Endothelial cell of umbilical vein (primary cell): Measurements from ENCODE around the gene RNF217. TPM values are rescaled to one million over a fixed set of nuclear protein-coding genes. Genes with fewer than 3 reads are reported as not detected.

Experiments used
- BruUV-seq: library from RNA; stranded (reverse); fragments of 400-500 nt; replicated peaks from 2 replicates; lab custom pipeline; 2021; lab: Mats Ljungman, UMichigan
- CTCF ChIA-PET: fragments of 300-600, 350-600 bp; sonication (Branson Sonifier 250); formaldehyde crosslinking; loops from one replicate; lab custom pipeline; 2021; ENCODE audit warnings: antibody characterized with exemption, inconsistent platforms; lab: Charles Lee
- POLR2A ChIA-PET: fragments of 300-600, 350-600 bp; sonication (Branson Sonifier 250); formaldehyde crosslinking; loops from one replicate; lab custom pipeline; 2021; ENCODE audit warnings: antibody characterized with exemption, inconsistent platforms; lab: Charles Lee
- DNase-seq: peaks from one replicate; pipeline ENCODE4 v3.0.0-alpha.2; 2011; ENCODE audit warnings: low read depth, low spot score
- FAIRE-seq: peaks from 2 replicates; lab custom pipeline; 2011; peaks lifted over from hg19 to GRCh38; lab: Jason Lieb, UNC
- H2AFZ ChIP-seq: 2 replicates; pipeline ENCODE4 v1.6.0; 2012; ENCODE audit warnings: low read depth, low read length, control low read depth, inconsistent platforms
- H3K27ac ChIP-seq: 2 replicates; pipeline ENCODE4 v1.5.1; 2011; ENCODE audit warnings: low read depth, mild to moderate bottlenecking, control low read depth, low read length, moderate library complexity; ENCODE audit not compliant: insufficient read depth
- H3K27me3 ChIP-seq, 2 experiments: 2 replicates each; pipeline versions ENCODE4 v1.6.0 to v1.6.1; 2011; ENCODE audit warnings: low read length in 2 of 2, mixed read lengths in 1 of 2; ENCODE audit not compliant: control insufficient read depth in 2 of 2, insufficient read depth in 2 of 2
- H3K36me3 ChIP-seq, 2 experiments: 2 replicates in 1 of 2; 3 replicates in 1 of 2; pipeline ENCODE4 v1.5.1; 2011; ENCODE audit warnings: low read length in 2 of 2, mild to moderate bottlenecking in 1 of 2, moderate library complexity in 1 of 2; ENCODE audit not compliant: control insufficient read depth in 2 of 2, insufficient read depth in 2 of 2; ENCODE audit errors: extremely low read depth in 1 of 2
- H3K4me1 ChIP-seq: 3 replicates; pipeline ENCODE4 v1.5.1; 2011; ENCODE audit warnings: mild to moderate bottlenecking, low read length; ENCODE audit not compliant: control insufficient read depth, insufficient read depth; ENCODE audit errors: extremely low read depth
- H3K4me2 ChIP-seq: 2 replicates; pipeline ENCODE4 v1.6.1; 2011; ENCODE audit warnings: low read length, control low read depth, mixed read lengths; ENCODE audit not compliant: insufficient read depth
- H3K4me3 ChIP-seq, 3 experiments: fragments of 200-600 bp in 1 of 3; sonication (generic), shearing (Covaris generic) in 1 of 3; replicated peaks in 1 of 3; 2 replicates each; pipeline ENCODE4 v1.5.1; 2011 to 2016; ENCODE audit warnings: control low read depth in 3 of 3, low read length in 3 of 3, mild to moderate bottlenecking in 2 of 3, inconsistent platforms in 1 of 3, low read depth in 1 of 3, moderate library complexity in 1 of 3; ENCODE audit not compliant: insufficient read depth in 1 of 3
- H3K79me2 ChIP-seq: 2 replicates; pipeline ENCODE4 v1.6.0; 2012; ENCODE audit warnings: low read length, inconsistent platforms; ENCODE audit not compliant: control insufficient read depth, insufficient read depth
- H3K9ac ChIP-seq: replicated peaks from 2 replicates; pipeline ENCODE3; 2011; ENCODE audit warnings: low read length, control low read depth; ENCODE audit not compliant: insufficient read depth; ENCODE audit errors: extremely low read depth
- H3K9me1 ChIP-seq: replicated peaks from 3 replicates; pipeline ENCODE4 v1.6.0; 2011; ENCODE audit warnings: mild to moderate bottlenecking, low read length; ENCODE audit not compliant: control insufficient read depth, insufficient read depth; ENCODE audit errors: extremely low read depth
- H3K9me3 ChIP-seq: replicated peaks from 2 replicates; pipeline ENCODE4 v1.5.1; 2012; ENCODE audit warnings: low read length, inconsistent platforms; ENCODE audit not compliant: control insufficient read depth, insufficient read depth
- H4K20me1 ChIP-seq: replicated peaks from 2 replicates; pipeline ENCODE3; 2011; ENCODE audit warnings: mild to moderate bottlenecking, low read length; ENCODE audit not compliant: control insufficient read depth, insufficient read depth; ENCODE audit errors: extremely low read depth
- EZH2 ChIP-seq: IDR thresholded peaks from 2 replicates; pipeline ENCODE4 v1.6.1; 2012; ENCODE audit warnings: borderline replicate concordance, low read depth, mild to moderate bottlenecking, moderate library complexity, low read length, inconsistent platforms; ENCODE audit not compliant: severe bottlenecking
- FOS ChIP-seq: IDR thresholded peaks from 2 replicates; pipeline ENCODE4 v1.6.1; 2011; ENCODE audit warnings: mild to moderate bottlenecking, low read length, moderate library complexity, borderline replicate concordance; ENCODE audit not compliant: insufficient read depth
- GATA2 ChIP-seq: IDR thresholded peaks from 2 replicates; pipeline ENCODE4 v1.7.0; 2011; ENCODE audit warnings: low read depth, mild to moderate bottlenecking, moderate library complexity, mixed read lengths, low read length; ENCODE audit not compliant: insufficient read length, insufficient read depth
- JUN ChIP-seq: IDR thresholded peaks from 2 replicates; pipeline ENCODE4 v1.6.1; 2011; ENCODE audit warnings: borderline replicate concordance, low read depth; ENCODE audit not compliant: insufficient read length, insufficient read depth
- MYC ChIP-seq: IDR thresholded peaks from one replicate; pipeline ENCODE4 v1.6.1; 2011; ENCODE audit warnings: mild to moderate bottlenecking, low read depth, low read length
- POLR2A ChIP-seq: IDR thresholded peaks from 2 replicates; pipeline ENCODE4 v1.6.1; 2012; ENCODE audit warnings: low read depth, mild to moderate bottlenecking, control low read depth, low read length
- POLR2AphosphoS5 ChIP-seq: IDR thresholded peaks from 2 replicates; pipeline ENCODE4 v1.6.1; 2012; ENCODE audit warnings: low read depth, mild to moderate bottlenecking, control low read depth, low read length, moderate library complexity; ENCODE audit not compliant: insufficient read depth
- dilution Hi-C: fragments of 300-500 bp; cut with MboI; formaldehyde crosslinking; loops from one replicate; pipeline ENCODE4 v1.15.0; 2019; ENCODE audit warnings: low sequenced_read_pairs; ENCODE audit not compliant: extremely low pct_ligation_motif_present
- intact Hi-C: fragments of 100-400 bp; cut with micrococcal nuclease; formaldehyde crosslinking; loops from one replicate; pipeline ENCODE4 v1.10.0; 2022
- polyA plus RNA-seq, 4 experiments: library from polyadenylated mRNA; depleted of rRNA in 3 of 4; stranded (reverse) in 3 of 4; unstranded in 1 of 4; fragments of >200 nt; gene quantifications; 2 replicates each; pipeline versions ENCODE4 v1.2.1 to v1.2.3, GENCODE V29; 2011 to 2012; ENCODE audit warnings: missing spikeins in 1 of 4
- total RNA-seq: library from RNA; stranded (reverse); gene quantifications from 2 replicates; pipeline ENCODE4 v1.2.3, GENCODE V29; 2021
- TF ChIP-seq, protein P1 (sequence below), 2 donors: IDR thresholded peaks; 1 replicate in 1 of 2; 2 replicates in 1 of 2; pipeline ENCODE4 v1.5.1; 2011; ENCODE audit warnings: low read length in 2 of 2, mild to moderate bottlenecking in 2 of 2, moderate library complexity in 2 of 2, control low read depth in 1 of 2, inconsistent platforms in 1 of 2, low read depth in 1 of 2; ENCODE audit not compliant: insufficient read depth in 1 of 2; ENCODE audit errors: extremely low read depth in 1 of 2
- TF ChIP-seq, protein P2 (sequence below): IDR thresholded peaks from 2 replicates; pipeline ENCODE4 v1.6.1; 2011; ENCODE audit not compliant: insufficient read depth, insufficient read length

RNF217 gene
- total and polyA plus RNA-seq, 2 donors (not counting 3 experiments of a cell fraction or from before 2014, with no cell fraction given): 8.8 to 32.5 TPM

DNA sequence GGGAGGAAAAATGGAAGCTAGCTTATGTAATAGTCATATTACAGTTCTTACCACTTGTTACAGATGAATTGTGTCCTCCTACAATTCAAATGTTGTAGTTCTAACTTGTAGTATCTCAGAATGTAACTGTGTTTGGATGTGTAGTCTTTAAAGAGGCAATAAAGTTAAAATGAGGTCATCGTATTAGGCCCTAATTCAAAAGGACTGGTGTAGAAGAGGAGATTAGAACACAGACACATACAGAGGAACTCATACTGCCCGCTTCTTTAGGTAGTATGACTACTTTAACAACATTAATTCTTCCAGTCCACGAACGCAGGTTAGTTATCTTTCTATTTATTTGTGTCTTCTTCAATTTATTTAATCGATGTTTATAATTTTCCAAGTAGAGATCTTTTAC is 144.8 kb downstream of the RNF217 start:
- CTCF ChIA-PET: no interaction called here
- Histone ChIP-seq H3K9me1 (no peaks in the 10 kb centered on the region), H3K27me3 (no peaks in the 10 kb centered on the region), H3K27ac (no peak overlapping the region), H3K4me3 (no peak overlapping the region), H3K9me3 (peaks cover 3% of the 10 kb centered on the region), H3K4me2 (no peak overlapping the region), H3K36me3 (no peaks in the 10 kb centered on the region), H2AFZ (no peak overlapping the region), H3K9ac (no peak overlapping the region), H3K79me2 (no peaks in the 10 kb centered on the region), H3K4me1 (peaks cover 18% of the 10 kb centered on the region), H4K20me1 (no peaks in the 10 kb centered on the region)
- no TSS peak for BruUV-seq
- FAIRE-seq (no peak), DNase-seq (no peak)
- intact Hi-C loops: no loop called here
- no peak for TF ChIP-seq JUN
- TF ChIP-seq, protein P1, sequence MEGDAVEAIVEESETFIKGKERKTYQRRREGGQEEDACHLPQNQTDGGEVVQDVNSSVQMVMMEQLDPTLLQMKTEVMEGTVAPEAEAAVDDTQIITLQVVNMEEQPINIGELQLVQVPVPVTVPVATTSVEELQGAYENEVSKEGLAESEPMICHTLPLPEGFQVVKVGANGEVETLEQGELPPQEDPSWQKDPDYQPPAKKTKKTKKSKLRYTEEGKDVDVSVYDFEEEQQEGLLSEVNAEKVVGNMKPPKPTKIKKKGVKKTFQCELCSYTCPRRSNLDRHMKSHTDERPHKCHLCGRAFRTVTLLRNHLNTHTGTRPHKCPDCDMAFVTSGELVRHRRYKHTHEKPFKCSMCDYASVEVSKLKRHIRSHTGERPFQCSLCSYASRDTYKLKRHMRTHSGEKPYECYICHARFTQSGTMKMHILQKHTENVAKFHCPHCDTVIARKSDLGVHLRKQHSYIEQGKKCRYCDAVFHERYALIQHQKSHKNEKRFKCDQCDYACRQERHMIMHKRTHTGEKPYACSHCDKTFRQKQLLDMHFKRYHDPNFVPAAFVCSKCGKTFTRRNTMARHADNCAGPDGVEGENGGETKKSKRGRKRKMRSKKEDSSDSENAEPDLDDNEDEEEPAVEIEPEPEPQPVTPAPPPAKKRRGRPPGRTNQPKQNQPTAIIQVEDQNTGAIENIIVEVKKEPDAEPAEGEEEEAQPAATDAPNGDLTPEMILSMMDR (IDR thresholded peaks at IDR 0.05; ENCODE audit: extremely low read depth in 1 of 2, insufficient read depth in 1 of 2, low read depth in 1 of 2, low read length in 2 of 2): no peak
- TF ChIP-seq POLR2AphosphoS5: no peak
- no peak for TF ChIP-seq EZH2
- TF ChIP-seq FOS: no peak
- TF ChIP-seq POLR2A: no peak
- no peak for TF ChIP-seq GATA2
- TF ChIP-seq MYC: no peak
- TF ChIP-seq, protein P2, sequence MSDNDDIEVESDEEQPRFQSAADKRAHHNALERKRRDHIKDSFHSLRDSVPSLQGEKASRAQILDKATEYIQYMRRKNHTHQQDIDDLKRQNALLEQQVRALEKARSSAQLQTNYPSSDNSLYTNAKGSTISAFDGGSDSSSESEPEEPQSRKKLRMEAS: no peak
- POLR2A ChIA-PET: no interaction called here
- dilution Hi-C loops: loop anchor here (25.0 kb wide), 1 partner anchor 245 kb away; no protein-coding TSS in a partner anchor
